ENCODE measurements around the gene ANKS1B. TPM values are rescaled to one million over a fixed set of nuclear protein-coding genes. Genes with fewer than 3 reads are reported as not detected.

The ANKS1B gene
- total and polyA plus RNA-seq, 7 donors = 0.46 to 7.4 (median 3.6) TPM

GRCh38 chr12:99875081-99875480 lies 109.7 kb downstream of the ANKS1B start:
- Histone ChIP-seq H3K27ac (no peak overlapping the region), H3K27me3 (ENCODE audit: insufficient read depth in 3 of 3, low read length in 2 of 3) (no peaks in the 10 kb centered on the region), H3K4me1 (no peaks in the 10 kb centered on the region), H3K36me3 (ENCODE audit: insufficient read depth in 1 of 2, low read depth in 1 of 2) (no peaks in the 10 kb centered on the region), H3K9me3 (peaks cover 3% of the 10 kb centered on the region), H3K4me3 (no peak overlapping the region)
- intact Hi-C loops (cut with DNase I) = no loop called here
- TF ChIP-seq CTCF (IDR thresholded peaks at IDR 0.05) = no peak
- no peak for ATAC-seq
- DNase-seq = no peak

- Histone ChIP-seq H3K27me3 (ENCODE audit: insufficient read depth in 3 of 3, low read length in 2 of 3) (no peaks in the 10 kb centered on the region), H3K4me3 (no peak overlapping the region), H3K4me1 (no peaks in the 10 kb centered on the region), H3K36me3 (ENCODE audit: insufficient read depth in 1 of 2, low read depth in 1 of 2) (no peaks in the 10 kb centered on the region), H3K9me3 (peaks cover 6% of the 10 kb centered on the region), H3K27ac (no peak overlapping the region)
- ATAC-seq (no peak), DNase-seq (no peak)
- intact Hi-C loops (cut with DNase I) = no loop called here
- no peak for TF ChIP-seq CTCF (IDR thresholded peaks at IDR 0.05)
- WGBS, 3 donors = 94 to 96% (median 96%) methylated on average over 5 of the region's 5 CpGs
Observed at GRCh38 chr12:99870085-99870484, 114.7 kb downstream of the ANKS1B start.

GRCh38 chr12:99861731-99862130 lies 123.0 kb downstream of the ANKS1B start:
- Histone ChIP-seq H3K4me1 (no peaks in the 10 kb centered on the region), H3K4me3 (no peak overlapping the region), H3K9me3 (no peaks in the 10 kb centered on the region), H3K27me3 (ENCODE audit: insufficient read depth in 3 of 3, low read length in 2 of 3) (no peaks in the 10 kb centered on the region), H3K36me3 (ENCODE audit: insufficient read depth in 1 of 2, low read depth in 1 of 2) (no peaks in the 10 kb centered on the region), H3K27ac (no peak overlapping the region)
- 59 to 67% (median 66%) methylated on average over 4 of the region's 4 CpGs for whole genome bisulfite sequencing, 3 donors
- intact Hi-C loops (cut with DNase I) = no loop called here
- no peak for TF ChIP-seq CTCF (IDR thresholded peaks at IDR 0.05)
- ATAC-seq = no peak
- no peak for DNase-seq

GRCh38 chr12:99859126-99859525 lies 125.6 kb downstream of the ANKS1B start:
- DNase-seq (no peak), ATAC-seq (no peak)
- no peak overlapping the region for H3K27ac ChIP-seq
- no peak overlapping the region for H3K4me3 ChIP-seq
- WGBS, 3 donors = 95 to 98% (median 97%) methylated on average over 1 of the region's 1 CpG
- TF ChIP-seq CTCF (IDR thresholded peaks at IDR 0.05) = no peak
- H3K4me1 ChIP-seq = no peaks in the 10 kb centered on the region
- no peaks in the 10 kb centered on the region for H3K9me3 ChIP-seq
- intact Hi-C loops (cut with DNase I) = no loop called here
- H3K36me3 ChIP-seq (ENCODE audit: insufficient read depth in 1 of 2, low read depth in 1 of 2) = no peaks in the 10 kb centered on the region
- H3K27me3 ChIP-seq (ENCODE audit: insufficient read depth in 3 of 3, low read length in 2 of 3) = no peaks in the 10 kb centered on the region

- Histone ChIP-seq H3K27ac (no peak overlapping the region), H3K27me3 (ENCODE audit: insufficient read depth in 3 of 3, low read length in 2 of 3) (no peaks in the 10 kb centered on the region), H3K4me1 (no peaks in the 10 kb centered on the region), H3K4me3 (no peak overlapping the region), H3K36me3 (ENCODE audit: insufficient read depth in 1 of 2, low read depth in 1 of 2) (no peaks in the 10 kb centered on the region), H3K9me3 (no peaks in the 10 kb centered on the region)
- ATAC-seq = no peak
- intact Hi-C loops (cut with DNase I) = no loop called here
- no peak for TF ChIP-seq CTCF (IDR thresholded peaks at IDR 0.05)
- DNase-seq = no peak
- 86 to 88% (median 87%) methylated on average over 5 of the region's 5 CpGs for WGBS, 3 donors
Observed at GRCh38 chr12:99852666-99853065, 132.1 kb downstream of the ANKS1B start.
